ENCODE data around the gene AJAP1.

AJAP1 gene

GRCh38 chr1:4689941-4690635, 35.7 kb downstream of the AJAP1 start:
- Histone ChIP-seq H3K27me3 (ENCODE audit: control insufficient read depth, insufficient read depth, low read length) (no peaks in the 10 kb centered on the region), H3K4me3 (ENCODE audit: low read length) (no peak overlapping the region), H3K9ac (ENCODE audit: low read length) (no peak overlapping the region), H3K27ac (ENCODE audit: low read length) (no peak overlapping the region), H3K36me3 (ENCODE audit: control insufficient read depth, low read depth, low read length) (no peaks in the 10 kb centered on the region), H3K9me3 (ENCODE audit: control insufficient read depth, low read depth, low read length) (no peaks in the 10 kb centered on the region), H3K4me1 (ENCODE audit: control insufficient read depth, low read depth, low read length) (peaks cover under 1% of the 10 kb centered on the region)

- Histone ChIP-seq H3K9ac (ENCODE audit: low read length) (no peak overlapping the region), H3K27ac (ENCODE audit: low read length) (no peak overlapping the region), H3K27me3 (ENCODE audit: control insufficient read depth, insufficient read depth, low read length) (no peaks in the 10 kb centered on the region), H3K9me3 (ENCODE audit: control insufficient read depth, low read depth, low read length) (no peaks in the 10 kb centered on the region), H3K36me3 (ENCODE audit: control insufficient read depth, low read depth, low read length) (no peaks in the 10 kb centered on the region), H3K4me1 (ENCODE audit: control insufficient read depth, low read depth, low read length) (no peaks in the 10 kb centered on the region), H3K4me3 (ENCODE audit: low read length) (no peak overlapping the region)
Observed at GRCh38 chr1:4690951-4691675, 36.7 kb downstream of the AJAP1 start.

GRCh38 chr1:4691766-4692405, 37.5 kb downstream of the AJAP1 start:
- no peaks in the 10 kb centered on the region for H3K9me3 ChIP-seq (ENCODE audit: control insufficient read depth, low read depth, low read length)
- no peak overlapping the region for H3K27ac ChIP-seq (ENCODE audit: low read length)
- H3K4me1 ChIP-seq (ENCODE audit: control insufficient read depth, low read depth, low read length) = no peaks in the 10 kb centered on the region
- no peak overlapping the region for H3K4me3 ChIP-seq (ENCODE audit: low read length)
- no peaks in the 10 kb centered on the region for H3K27me3 ChIP-seq (ENCODE audit: control insufficient read depth, insufficient read depth, low read length)
- H3K9ac ChIP-seq (ENCODE audit: low read length) = no peak overlapping the region
- no peaks in the 10 kb centered on the region for H3K36me3 ChIP-seq (ENCODE audit: control insufficient read depth, low read depth, low read length)

DNA sequence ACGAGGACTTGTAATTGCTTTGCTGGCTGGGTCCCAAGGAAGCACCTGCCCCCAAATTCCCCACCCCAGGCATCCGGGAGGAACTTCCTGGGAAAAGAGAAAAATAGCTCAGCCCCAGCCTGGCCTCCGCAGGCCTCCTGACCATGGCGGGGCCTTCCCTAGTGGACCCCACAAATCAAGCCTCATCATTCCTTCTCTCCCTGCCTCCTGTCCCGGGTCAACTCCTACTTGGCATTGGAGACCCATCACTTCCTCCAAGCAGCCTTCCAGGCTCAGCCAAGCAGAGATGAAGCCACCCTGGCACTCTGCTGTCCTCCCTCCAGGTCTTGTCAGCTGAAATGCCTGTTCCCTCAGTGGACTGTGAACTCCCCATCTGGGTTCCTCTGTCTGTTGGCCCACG, 38.0 kb downstream of the AJAP1 start:
- no peaks in the 10 kb centered on the region for H3K27me3 ChIP-seq (ENCODE audit: control insufficient read depth, insufficient read depth, low read length)
- no peaks in the 10 kb centered on the region for H3K4me1 ChIP-seq (ENCODE audit: control insufficient read depth, low read depth, low read length)
- H3K36me3 ChIP-seq (ENCODE audit: control insufficient read depth, low read depth, low read length) = no peaks in the 10 kb centered on the region
- H3K27ac ChIP-seq (ENCODE audit: low read length) = no peak overlapping the region
- no peak overlapping the region for H3K9ac ChIP-seq (ENCODE audit: low read length)
- H3K9me3 ChIP-seq (ENCODE audit: control insufficient read depth, low read depth, low read length) = no peaks in the 10 kb centered on the region
- H3K4me3 ChIP-seq (ENCODE audit: low read length) = no peak overlapping the region

GRCh38 chr1:4693331-4693730, 38.9 kb downstream of the AJAP1 start:
- H3K36me3 ChIP-seq (ENCODE audit: control insufficient read depth, low read depth, low read length) = no peaks in the 10 kb centered on the region
- no peak overlapping the region for H3K9ac ChIP-seq (ENCODE audit: low read length)
- H3K4me1 ChIP-seq (ENCODE audit: control insufficient read depth, low read depth, low read length) = no peaks in the 10 kb centered on the region
- no peak overlapping the region for H3K27ac ChIP-seq (ENCODE audit: low read length)
- H3K9me3 ChIP-seq (ENCODE audit: control insufficient read depth, low read depth, low read length) = no peaks in the 10 kb centered on the region
- no peak overlapping the region for H3K4me3 ChIP-seq (ENCODE audit: low read length)
- H3K27me3 ChIP-seq (ENCODE audit: control insufficient read depth, insufficient read depth, low read length) = no peaks in the 10 kb centered on the region

GRCh38 chr1:4693891-4694290, 39.5 kb downstream of the AJAP1 start:
- Histone ChIP-seq H3K9me3 (ENCODE audit: control insufficient read depth, low read depth, low read length) (no peaks in the 10 kb centered on the region), H3K27ac (ENCODE audit: low read length) (no peak overlapping the region), H3K9ac (ENCODE audit: low read length) (no peak overlapping the region), H3K27me3 (ENCODE audit: control insufficient read depth, insufficient read depth, low read length) (no peaks in the 10 kb centered on the region), H3K4me1 (ENCODE audit: control insufficient read depth, low read depth, low read length) (no peaks in the 10 kb centered on the region), H3K4me3 (ENCODE audit: low read length) (no peak overlapping the region), H3K36me3 (ENCODE audit: control insufficient read depth, low read depth, low read length) (no peaks in the 10 kb centered on the region)

DNA sequence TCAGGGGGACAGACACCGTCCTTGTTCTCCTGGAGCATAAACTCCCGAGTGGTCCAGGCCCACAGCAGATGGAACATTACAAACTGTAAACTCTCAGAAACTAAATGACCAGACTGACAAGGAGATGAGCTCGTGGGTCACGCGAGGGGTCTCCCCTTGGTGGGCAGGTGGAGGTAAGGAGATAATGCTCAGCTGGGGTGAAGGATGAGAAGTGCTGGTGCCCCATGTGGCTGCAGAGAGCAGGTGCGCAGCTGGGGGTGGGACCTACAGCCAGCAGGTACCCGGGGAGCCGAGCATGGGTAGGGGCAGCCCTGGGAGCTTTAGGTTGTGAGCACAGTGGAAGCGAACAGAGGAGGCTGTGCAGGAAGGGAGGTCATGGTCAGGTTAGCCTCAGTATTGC, 40.1 kb downstream of the AJAP1 start:
- Histone ChIP-seq H3K36me3 (ENCODE audit: control insufficient read depth, low read depth, low read length) (no peaks in the 10 kb centered on the region), H3K27ac (ENCODE audit: low read length) (no peak overlapping the region), H3K9me3 (ENCODE audit: control insufficient read depth, low read depth, low read length) (no peaks in the 10 kb centered on the region), H3K27me3 (ENCODE audit: control insufficient read depth, insufficient read depth, low read length) (no peaks in the 10 kb centered on the region), H3K4me1 (ENCODE audit: control insufficient read depth, low read depth, low read length) (no peaks in the 10 kb centered on the region), H3K9ac (ENCODE audit: low read length) (no peak overlapping the region), H3K4me3 (ENCODE audit: low read length) (no peak overlapping the region)

DNA sequence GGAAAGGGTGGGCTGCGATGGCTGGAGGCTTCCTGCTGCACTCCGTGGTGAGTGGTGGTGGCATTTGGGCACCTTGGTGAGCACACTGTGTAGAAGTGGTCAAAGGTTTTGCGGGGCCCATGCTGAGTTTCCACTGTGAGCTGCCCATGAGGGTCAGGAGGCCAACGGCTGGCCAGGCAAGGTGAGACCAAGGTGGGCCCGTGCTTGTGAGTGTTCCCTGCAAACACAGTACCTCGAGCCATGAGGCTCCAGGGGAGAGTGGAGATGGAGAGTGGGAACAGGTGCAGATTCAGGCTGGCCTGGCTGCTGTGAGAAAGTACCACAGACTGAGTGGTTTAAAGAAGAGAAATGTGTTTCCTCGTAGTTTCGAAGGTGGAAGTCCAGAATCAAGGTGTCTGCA, 40.8 kb downstream of the AJAP1 start:
- H3K27me3 ChIP-seq (ENCODE audit: control insufficient read depth, insufficient read depth, low read length) = no peaks in the 10 kb centered on the region
- no peaks in the 10 kb centered on the region for H3K36me3 ChIP-seq (ENCODE audit: control insufficient read depth, low read depth, low read length)
- no peak overlapping the region for H3K4me3 ChIP-seq (ENCODE audit: low read length)
- no peaks in the 10 kb centered on the region for H3K9me3 ChIP-seq (ENCODE audit: control insufficient read depth, low read depth, low read length)
- H3K4me1 ChIP-seq (ENCODE audit: control insufficient read depth, low read depth, low read length) = no peaks in the 10 kb centered on the region
- no peak overlapping the region for H3K27ac ChIP-seq (ENCODE audit: low read length)
- no peak overlapping the region for H3K9ac ChIP-seq (ENCODE audit: low read length)

- no peaks in the 10 kb centered on the region for H3K27me3 ChIP-seq (ENCODE audit: control insufficient read depth, insufficient read depth, low read length)
- no peaks in the 10 kb centered on the region for H3K9me3 ChIP-seq (ENCODE audit: control insufficient read depth, low read depth, low read length)
- no peaks in the 10 kb centered on the region for H3K4me1 ChIP-seq (ENCODE audit: control insufficient read depth, low read depth, low read length)
- no peak overlapping the region for H3K27ac ChIP-seq (ENCODE audit: low read length)
- H3K36me3 ChIP-seq (ENCODE audit: control insufficient read depth, low read depth, low read length) = no peaks in the 10 kb centered on the region
- H3K4me3 ChIP-seq (ENCODE audit: low read length) = no peak overlapping the region
- H3K9ac ChIP-seq (ENCODE audit: low read length) = no peak overlapping the region
Observed at GRCh38 chr1:4696161-4696745, 41.8 kb downstream of the AJAP1 start.

- Histone ChIP-seq H3K4me1 (ENCODE audit: control insufficient read depth, low read depth, low read length) (no peaks in the 10 kb centered on the region), H3K9ac (ENCODE audit: low read length) (no peak overlapping the region), H3K4me3 (ENCODE audit: low read length) (no peak overlapping the region), H3K9me3 (ENCODE audit: control insufficient read depth, low read depth, low read length) (no peaks in the 10 kb centered on the region), H3K27me3 (ENCODE audit: control insufficient read depth, insufficient read depth, low read length) (no peaks in the 10 kb centered on the region), H3K36me3 (ENCODE audit: control insufficient read depth, low read depth, low read length) (no peaks in the 10 kb centered on the region), H3K27ac (ENCODE audit: low read length) (no peak overlapping the region)
Observed at GRCh38 chr1:4696753-4697152, 42.3 kb downstream of the AJAP1 start.

DNA sequence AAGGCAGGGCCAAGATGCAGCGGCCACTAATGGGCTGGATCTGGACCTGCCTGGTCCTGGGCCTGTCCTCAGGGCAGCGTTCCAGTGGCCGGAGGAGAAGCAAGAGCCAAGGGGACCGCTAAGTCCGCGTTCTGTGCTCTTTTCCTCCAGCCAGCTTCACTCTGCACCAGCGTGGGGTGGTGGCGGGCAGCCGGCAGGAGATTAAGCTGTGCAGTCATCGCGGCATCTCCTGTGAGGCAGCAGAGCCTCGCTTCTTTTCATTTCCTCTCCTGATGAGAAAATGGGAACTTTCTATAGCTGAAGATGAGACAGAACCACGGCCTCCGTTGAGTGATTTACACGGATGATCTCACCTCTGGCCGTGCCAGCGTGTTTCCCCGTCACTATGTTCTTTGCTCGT, 43.4 kb downstream of the AJAP1 start:
- Histone ChIP-seq H3K9ac (ENCODE audit: low read length) (no peak overlapping the region), H3K4me3 (ENCODE audit: low read length) (no peak overlapping the region), H3K27me3 (ENCODE audit: control insufficient read depth, insufficient read depth, low read length) (no peaks in the 10 kb centered on the region), H3K36me3 (ENCODE audit: control insufficient read depth, low read depth, low read length) (no peaks in the 10 kb centered on the region), H3K9me3 (ENCODE audit: control insufficient read depth, low read depth, low read length) (no peaks in the 10 kb centered on the region), H3K27ac (ENCODE audit: low read length) (no peak overlapping the region), H3K4me1 (ENCODE audit: control insufficient read depth, low read depth, low read length) (no peaks in the 10 kb centered on the region)

Data from iPS-18a (cell line).